Gastroesophageal sphincter (tissue), 4 donors: ENCODE data around the gene CPEB1. TPM values are rescaled to one million over a fixed set of nuclear protein-coding genes. Genes with fewer than 3 reads are reported as not detected.

Experiments
- ATAC-seq: fragments of 150-250 bp; one replicate; pipeline ENCODE4 v1.9.1; 2016; ENCODE audit warnings: mild to moderate bottlenecking, moderate library complexity
- H3K27ac ChIP-seq, 4 donors: fragments of 200-600 bp; sonication (generic) in 3 of 4; 1 replicate in 3 of 4; 2 replicates in 1 of 4; pipeline ENCODE4 v1.5.1; 2016 to 2019
- H3K27me3 ChIP-seq: fragments of 200-600 bp; sonication (generic); one replicate; pipeline ENCODE4 v1.5.1; 2019
- H3K36me3 ChIP-seq, 2 donors: fragments of 200-600 bp; sonication (generic); one replicate each; pipeline ENCODE4 v1.5.1; 2019; ENCODE audit warnings: control low read depth in 1 of 2
- H3K4me1 ChIP-seq, 3 donors: fragments of 200-600 bp; sonication (generic); 1 replicate in 2 of 3; 2 replicates in 1 of 3; pipeline ENCODE4 v1.5.1; 2016 to 2019; ENCODE audit warnings: control low read depth in 2 of 3
- H3K4me3 ChIP-seq, 2 donors: fragments of 200-600 bp; sonication (generic); one replicate each; pipeline ENCODE4 v1.5.1; 2019; ENCODE audit warnings: mild to moderate bottlenecking in 1 of 2, moderate library complexity in 1 of 2
- H3K9me3 ChIP-seq, 3 donors: fragments of 200-600 bp; sonication (generic); one replicate each; pipeline ENCODE4 v1.5.1; 2017 to 2019; ENCODE audit warnings: control low read depth in 2 of 3
- EP300 ChIP-seq: sonication (generic); formaldehyde crosslinking; IDR thresholded peaks from one replicate; pipeline ENCODE4 v1.6.1; 2017; ENCODE audit warnings: antibody characterized with exemption, mild to moderate bottlenecking
- POLR2A ChIP-seq, 2 donors: fragments of 450-650 bp; IDR thresholded peaks; one replicate each; pipeline ENCODE4 v1.6.1; 2017; ENCODE audit warnings: antibody characterized with exemption in 2 of 2, mild to moderate bottlenecking in 2 of 2, moderate library complexity in 1 of 2
- POLR2AphosphoS5 ChIP-seq: sonication (generic); formaldehyde crosslinking; IDR thresholded peaks from one replicate; pipeline ENCODE4 v1.6.1; 2017; ENCODE audit warnings: antibody characterized with exemption
- WGBS, 2 donors: methylation state at CpG; one replicate each; pipeline ENCODE4 v1.1.5; 2018; ENCODE audit warnings: low coverage in 1 of 2; 5-methylcytosine and 5-hydroxymethylcytosine counted together
- total RNA-seq, 4 donors: library from RNA; depleted of rRNA; stranded (reverse); fragments of >200 nt; gene quantifications; one replicate each; pipeline ENCODE4 v1.1.0, GENCODE V29; 2016
- TF ChIP-seq, protein P1 (sequence below), 4 experiments: fragments of 200-600 bp in 2 of 4; fragments of 450-650 bp in 2 of 4; sonication (generic) in 1 of 4; IDR thresholded peaks; one replicate each; pipeline ENCODE4 v1.5.1; 2017 to 2019; ENCODE audit warnings: antibody characterized with exemption in 4 of 4, mild to moderate bottlenecking in 2 of 4, moderate library complexity in 2 of 4

Gene CPEB1
- total RNA-seq, 4 donors from 2014 or later: 3.2 to 7.8 (median 5.3) TPM

DNA sequence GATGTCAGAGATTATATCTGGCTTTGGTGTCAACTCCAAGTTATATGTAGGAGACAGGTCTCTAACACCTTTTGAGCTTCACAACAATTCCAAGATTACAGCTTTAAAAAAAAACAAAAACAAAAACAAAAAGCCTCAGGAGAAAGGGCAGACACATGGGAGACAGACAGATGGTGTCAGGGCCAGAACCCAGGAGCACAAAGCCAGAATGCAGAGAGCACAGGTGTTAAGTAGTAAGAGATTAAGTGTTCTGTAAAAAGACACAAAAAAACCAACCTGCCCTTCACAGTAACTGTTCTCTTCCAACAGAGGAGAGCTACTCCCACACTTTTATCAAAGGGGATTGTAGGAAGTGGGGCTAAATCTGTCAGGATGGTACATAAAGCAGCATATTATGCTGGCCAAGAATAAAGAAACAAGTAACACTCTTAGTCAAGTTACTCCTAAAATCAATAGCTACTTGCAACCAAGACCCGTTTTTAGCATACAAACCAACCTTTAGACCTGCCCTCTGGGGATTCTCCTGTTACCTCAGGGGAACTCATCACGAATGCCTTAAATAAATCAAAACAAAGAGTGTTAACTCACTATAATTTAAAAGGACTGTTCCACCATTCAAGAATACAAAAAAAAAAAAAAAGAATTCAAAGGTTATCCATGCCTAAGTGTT lies 5.9 kb downstream of the CPEB1 start:
- H3K27ac ChIP-seq: no peak overlapping the region
- WGBS, 2 donors: 47 to 55% methylated on average over 2 of the region's 2 CpGs
- peaks cover 0 to 7% (median 2%) of the 10 kb centered on the region in 3 donors for H3K4me1 ChIP-seq
- H3K9me3 ChIP-seq: no peaks in the 10 kb centered on the region
- H3K27me3 ChIP-seq: peaks cover 40% of the 10 kb centered on the region
- ATAC-seq: no peak
- TF ChIP-seq EP300 (no peak), POLR2AphosphoS5 (no peak), POLR2A (IDR thresholded peaks at IDR 0.05) (no peak)
- TF ChIP-seq, protein P1, sequence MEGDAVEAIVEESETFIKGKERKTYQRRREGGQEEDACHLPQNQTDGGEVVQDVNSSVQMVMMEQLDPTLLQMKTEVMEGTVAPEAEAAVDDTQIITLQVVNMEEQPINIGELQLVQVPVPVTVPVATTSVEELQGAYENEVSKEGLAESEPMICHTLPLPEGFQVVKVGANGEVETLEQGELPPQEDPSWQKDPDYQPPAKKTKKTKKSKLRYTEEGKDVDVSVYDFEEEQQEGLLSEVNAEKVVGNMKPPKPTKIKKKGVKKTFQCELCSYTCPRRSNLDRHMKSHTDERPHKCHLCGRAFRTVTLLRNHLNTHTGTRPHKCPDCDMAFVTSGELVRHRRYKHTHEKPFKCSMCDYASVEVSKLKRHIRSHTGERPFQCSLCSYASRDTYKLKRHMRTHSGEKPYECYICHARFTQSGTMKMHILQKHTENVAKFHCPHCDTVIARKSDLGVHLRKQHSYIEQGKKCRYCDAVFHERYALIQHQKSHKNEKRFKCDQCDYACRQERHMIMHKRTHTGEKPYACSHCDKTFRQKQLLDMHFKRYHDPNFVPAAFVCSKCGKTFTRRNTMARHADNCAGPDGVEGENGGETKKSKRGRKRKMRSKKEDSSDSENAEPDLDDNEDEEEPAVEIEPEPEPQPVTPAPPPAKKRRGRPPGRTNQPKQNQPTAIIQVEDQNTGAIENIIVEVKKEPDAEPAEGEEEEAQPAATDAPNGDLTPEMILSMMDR (IDR thresholded peaks at IDR 0.05): no peak
- H3K36me3 ChIP-seq: no peaks in the 10 kb centered on the region
- H3K4me3 ChIP-seq: no peak overlapping the region

DNA sequence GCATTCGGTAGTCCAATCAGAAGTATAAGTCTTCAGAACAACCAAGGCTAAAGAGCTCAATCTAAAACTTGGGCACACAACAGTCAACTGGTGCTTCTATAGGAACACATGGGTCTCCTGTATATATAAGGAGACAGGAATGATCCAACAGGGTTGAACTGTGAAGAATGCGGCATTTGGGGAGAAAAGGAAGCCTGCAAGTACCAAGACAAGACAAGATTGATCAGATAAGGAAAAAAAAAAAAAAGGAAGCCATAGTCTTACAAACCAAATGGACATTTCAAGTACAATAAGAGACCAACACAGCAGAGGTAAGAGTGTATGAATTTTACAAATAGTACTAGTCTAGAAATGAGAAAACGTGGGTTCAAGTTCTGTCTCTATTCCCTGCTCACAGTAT lies 6.5 kb downstream of the CPEB1 start:
- H3K27ac ChIP-seq: no peak overlapping the region
- WGBS, 2 donors: 61 to 63% methylated on average over 2 to 3 of the region's 3 CpGs
- peaks cover 34% of the 10 kb centered on the region for H3K27me3 ChIP-seq
- no peak for ATAC-seq
- no peak overlapping the region for H3K4me3 ChIP-seq
- no peaks in the 10 kb centered on the region for H3K36me3 ChIP-seq
- TF ChIP-seq, protein P1 (IDR thresholded peaks at IDR 0.05): no peak
- TF ChIP-seq POLR2A (IDR thresholded peaks at IDR 0.05): no peak
- TF ChIP-seq EP300: no peak
- TF ChIP-seq POLR2AphosphoS5: no peak
- no peaks in the 10 kb centered on the region for H3K9me3 ChIP-seq
- H3K4me1 ChIP-seq: peaks cover 0 to 2% (median 0%) of the 10 kb centered on the region in 3 donors

DNA sequence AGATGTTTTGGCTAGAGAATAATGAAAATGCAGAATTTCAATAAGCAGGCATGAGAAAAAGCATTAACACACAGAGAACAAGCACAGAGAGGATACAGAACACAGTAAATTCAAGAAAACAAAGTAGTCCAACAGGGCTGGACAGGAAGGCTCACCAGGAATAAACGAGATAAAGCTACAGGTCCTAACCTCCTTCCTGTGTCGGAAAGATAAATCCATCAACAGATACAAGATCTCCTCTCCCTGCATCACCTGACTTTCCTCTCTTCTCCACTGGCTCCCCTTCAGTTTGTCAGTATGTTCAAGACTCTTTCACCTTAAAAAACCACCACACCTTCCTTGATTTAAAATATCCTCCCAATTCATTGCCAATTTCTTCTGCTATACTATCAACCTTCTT lies 11.4 kb downstream of the CPEB1 start:
- Histone ChIP-seq H3K4me3 (no peak overlapping the region), H3K4me1 (no peaks in the 10 kb centered on the region), H3K9me3 (no peaks in the 10 kb centered on the region), H3K27ac (no peak overlapping the region), H3K27me3 (peaks cover 7% of the 10 kb centered on the region), H3K36me3 (no peaks in the 10 kb centered on the region)
- TF ChIP-seq, protein P1 (IDR thresholded peaks at IDR 0.05): no peak
- TF ChIP-seq POLR2AphosphoS5 (no peak), POLR2A (IDR thresholded peaks at IDR 0.05) (no peak), EP300 (no peak)
- no peak for ATAC-seq
- 44 to 58% methylated on average over 2 of the region's 2 CpGs for WGBS, 2 donors

DNA sequence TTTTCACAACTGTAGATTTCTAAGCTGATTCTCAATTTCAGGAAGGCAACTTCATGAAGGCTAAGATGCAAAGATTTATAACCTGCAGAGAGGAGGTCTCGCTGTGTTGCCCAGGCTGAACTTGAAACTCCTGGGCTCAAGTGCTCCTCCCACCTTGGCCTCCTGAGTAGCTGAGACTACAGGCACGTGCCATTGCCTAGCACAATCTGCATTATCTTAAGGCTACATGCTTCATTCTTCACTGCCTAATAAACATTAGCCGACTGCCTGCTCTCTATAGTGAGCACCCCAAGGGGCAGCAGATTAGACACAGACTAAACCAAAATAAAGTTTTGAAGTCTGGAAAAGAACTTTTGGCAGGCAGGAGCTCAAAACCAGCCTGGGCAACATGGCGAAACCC lies 17.1 kb downstream of the CPEB1 start:
- TF ChIP-seq, protein P1 (IDR thresholded peaks at IDR 0.05): no peak
- TF ChIP-seq EP300 (no peak), POLR2A (IDR thresholded peaks at IDR 0.05) (no peak), POLR2AphosphoS5 (no peak)
- H3K27me3 ChIP-seq: no peaks in the 10 kb centered on the region
- peaks cover 0 to 6% of the 10 kb centered on the region in 2 donors for H3K36me3 ChIP-seq
- 52 to 83% methylated on average over 2 to 4 of the region's 4 CpGs for WGBS, 2 donors
- no peaks in the 10 kb centered on the region for H3K9me3 ChIP-seq
- ATAC-seq: no peak
- no peak overlapping the region for H3K4me3 ChIP-seq
- no peaks in the 10 kb centered on the region for H3K4me1 ChIP-seq
- no peak overlapping the region for H3K27ac ChIP-seq

DNA sequence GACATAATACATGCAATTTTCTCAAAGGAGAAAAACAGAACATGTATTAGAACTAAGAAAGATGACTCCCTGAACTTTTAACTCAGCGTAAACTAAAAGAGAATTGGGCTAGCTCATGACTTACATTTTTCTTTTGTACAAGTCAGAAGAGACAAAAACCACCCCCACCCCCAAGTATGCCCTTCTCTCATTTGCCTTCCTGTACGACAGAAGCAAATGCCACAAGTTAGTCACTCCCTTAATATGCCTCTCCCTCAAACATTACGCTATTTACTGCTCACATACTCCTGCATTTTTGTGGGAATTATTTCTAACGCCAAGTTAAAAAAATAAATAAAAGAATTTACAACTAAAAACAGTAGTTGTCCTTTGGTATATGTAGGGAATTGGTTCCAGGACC lies 22.0 kb downstream of the CPEB1 start:
- Histone ChIP-seq H3K27ac (no peak overlapping the region), H3K27me3 (no peaks in the 10 kb centered on the region), H3K4me3 (no peak overlapping the region), H3K36me3 (peaks cover 0 to 14% of the 10 kb centered on the region in 2 donors), H3K9me3 (no peaks in the 10 kb centered on the region), H3K4me1 (no peaks in the 10 kb centered on the region)
- ATAC-seq: no peak
- TF ChIP-seq POLR2AphosphoS5: no peak
- TF ChIP-seq EP300: no peak
- TF ChIP-seq POLR2A (IDR thresholded peaks at IDR 0.05): no peak
- TF ChIP-seq, protein P1 (IDR thresholded peaks at IDR 0.05): no peak
- 75 to 85% methylated on average over 2 to 4 of the region's 4 CpGs for WGBS, 2 donors
